Panc1 (cell line): ENCODE results near the gene CCS. TPM values are rescaled to one million over a fixed set of nuclear protein-coding genes. Genes with fewer than 3 reads are reported as not detected.

Experiments used
- ATAC-seq: fragments of 200-7000 bp; cut with Tn5 transposase; 2 replicates; pipeline ENCODE4 v1.9.1; 2020; ENCODE audit warnings: mild to moderate bottlenecking, moderate library complexity
- BruUV-seq: library from RNA; stranded (reverse); fragments of 400-500 nt; replicated peaks from 2 replicates; lab custom pipeline; 2021; lab: Mats Ljungman, UMichigan
- CTCF ChIA-PET: fragments of 300-600 bp; sonication (Branson Sonifier 250); formaldehyde crosslinking; loops from one replicate; lab custom pipeline; 2022; ENCODE audit warnings: antibody characterized with exemption; lab: Charles Lee
- POLR2A ChIA-PET: fragments of 300-600 bp; sonication (Branson Sonifier 250); formaldehyde crosslinking; loops from one replicate; lab custom pipeline; 2022; ENCODE audit warnings: antibody characterized with exemption; lab: Charles Lee
- DNase-seq: peaks from one replicate; pipeline ENCODE4 v3.0.0-alpha.2; 2010; ENCODE audit warnings: low read depth, low spot score
- H3K27ac ChIP-seq: 2 replicates; pipeline ENCODE4 v1.5.1; 2011; ENCODE audit warnings: mild to moderate bottlenecking, low read length, inconsistent platforms
- H3K27me3 ChIP-seq: fragments of 200-500 bp; sonication (Bioruptor generic); 2 replicates; pipeline ENCODE4 v1.6.0; 2014; ENCODE audit warnings: low read length, inconsistent platforms; ENCODE audit not compliant: control insufficient read depth, insufficient read depth
- H3K36me3 ChIP-seq: fragments of 200-500 bp; sonication (Bioruptor generic); 2 replicates; pipeline ENCODE4 v1.5.1; 2014; ENCODE audit warnings: inconsistent platforms, mild to moderate bottlenecking, low read length, moderate library complexity; ENCODE audit not compliant: control insufficient read depth, insufficient read depth
- H3K4me1 ChIP-seq: 2 replicates; pipeline ENCODE4 v1.5.1; 2011; ENCODE audit warnings: inconsistent platforms, mild to moderate bottlenecking, low read length, moderate library complexity; ENCODE audit not compliant: control insufficient read depth, insufficient read depth
- H3K4me3 ChIP-seq, 2 experiments: 2 replicates each; pipeline ENCODE4 v1.5.1; 2011 to 2012; ENCODE audit warnings: low read depth in 2 of 2, low read length in 2 of 2, mild to moderate bottlenecking in 2 of 2, inconsistent platforms in 1 of 2, moderate library complexity in 1 of 2
- H3K9me3 ChIP-seq: fragments of 200-500 bp; sonication (Bioruptor generic); 2 replicates; pipeline ENCODE4 v1.5.1; 2014; ENCODE audit warnings: low read depth, mild to moderate bottlenecking, inconsistent platforms, low read length, moderate library complexity; ENCODE audit not compliant: control insufficient read depth, insufficient read depth
- CTCF ChIP-seq: fragments of 450-650 bp; IDR thresholded peaks from 2 replicates; pipeline ENCODE4 v1.5.1; 2017; ENCODE audit warnings: mild to moderate bottlenecking
- POLR2AphosphoS5 ChIP-seq: IDR thresholded peaks from 2 replicates; pipeline ENCODE4 v1.6.1; 2012; ENCODE audit warnings: mild to moderate bottlenecking, low read depth, low read length, moderate library complexity
- REST ChIP-seq, 2 experiments: IDR thresholded peaks; 2 replicates each; pipeline ENCODE4 v1.6.1; 2011 to 2012; ENCODE audit warnings: low read depth in 2 of 2, control low read depth in 1 of 2, low read length in 1 of 2, mild to moderate bottlenecking in 1 of 2, moderate library complexity in 1 of 2; ENCODE audit not compliant: insufficient read depth in 1 of 2
- SIN3A ChIP-seq: IDR thresholded peaks from 2 replicates; pipeline ENCODE4 v1.6.1; 2012; ENCODE audit warnings: low read depth, mild to moderate bottlenecking, low read length, moderate library complexity, borderline replicate concordance; ENCODE audit not compliant: insufficient read depth
- TCF7L2 ChIP-seq: IDR thresholded peaks from 2 replicates; pipeline ENCODE4 v1.6.1; 2011; ENCODE audit warnings: mild to moderate bottlenecking, low read depth, low read length, inconsistent platforms
- in situ Hi-C: cut with HindIII; loops from 2 replicates; pipeline ENCODE4 v1.10.0; 2016; ENCODE audit warnings: low sequenced_read_pairs, low pct_unique_long_range_greater_than_20kb
- intact Hi-C: fragments of 100-400 bp; cut with micrococcal nuclease; formaldehyde crosslinking; loops from one replicate; pipeline ENCODE4 v1.10.0; 2022; ENCODE audit not compliant: unreplicated experiment
- total RNA-seq: library from RNA; stranded (reverse); gene quantifications from one replicate; pipeline ENCODE4 v1.2.1, GENCODE V29; 2021; ENCODE audit not compliant: unreplicated experiment

CCS gene
- total RNA-seq, 1 experiment from 2014 or later = 55.3 TPM

- H3K27me3 ChIP-seq = no peaks in the 10 kb centered on the region
- intact Hi-C loops (no loop called here), in situ Hi-C loops (no loop called here)
- ChIA-PET POLR2A (no interaction called here), CTCF (no interaction called here)
- H3K27ac ChIP-seq = no peak overlapping the region
- TF ChIP-seq SIN3A = no peak
- no peak for TF ChIP-seq POLR2AphosphoS5
- no peak for TF ChIP-seq CTCF
- TF ChIP-seq REST (IDR thresholded peaks at IDR 0.05; ENCODE audit: insufficient read depth in 1 of 2, low read depth in 2 of 2, low read length in 1 of 2) = no peak
- TF ChIP-seq TCF7L2 = no peak
- BruUV-seq = no TSS peak
- H3K4me1 ChIP-seq = peaks cover 7% of the 10 kb centered on the region; the same call in 1 of the 2 replicates
- no peak for ATAC-seq
- peaks cover 46% of the 10 kb centered on the region for H3K36me3 ChIP-seq
- no peaks in the 10 kb centered on the region for H3K9me3 ChIP-seq
- DNase-seq = no peak
- no peak overlapping the region for H3K4me3 ChIP-seq
Observed at GRCh38 chr11:66626926-66627325, 33.9 kb downstream of the CCS start.

GRCh38 chr11:66628061-66628603 is 35.1 kb downstream of the CCS start:
- no peak overlapping the region for H3K27ac ChIP-seq
- no peaks in the 10 kb centered on the region for H3K27me3 ChIP-seq
- DNase-seq (no peak), ATAC-seq (no peak)
- in situ Hi-C loops = no loop called here
- H3K4me3 ChIP-seq = no peak overlapping the region
- H3K4me1 ChIP-seq = peaks cover 2% of the 10 kb centered on the region; the same call in 1 of the 2 replicates
- ChIA-PET POLR2A (no interaction called here), CTCF (no interaction called here)
- H3K9me3 ChIP-seq = no peaks in the 10 kb centered on the region
- TSS peak; percentile 12 for BruUV-seq
- TF ChIP-seq POLR2AphosphoS5 (no peak), CTCF (no peak), TCF7L2 (no peak), SIN3A (no peak), REST (IDR thresholded peaks at IDR 0.05; ENCODE audit: insufficient read depth in 1 of 2, low read depth in 2 of 2, low read length in 1 of 2) (no peak)
- intact Hi-C loops = no loop called here
- H3K36me3 ChIP-seq = peaks cover 46% of the 10 kb centered on the region
